Measurements from ENCODE around the gene NAALADL2.
"Not testable (repeated sequence)": the region's sequence is repeated elsewhere in the genome, so short reads cannot be mapped to it uniquely, and the experiment has no call there.

DNA sequence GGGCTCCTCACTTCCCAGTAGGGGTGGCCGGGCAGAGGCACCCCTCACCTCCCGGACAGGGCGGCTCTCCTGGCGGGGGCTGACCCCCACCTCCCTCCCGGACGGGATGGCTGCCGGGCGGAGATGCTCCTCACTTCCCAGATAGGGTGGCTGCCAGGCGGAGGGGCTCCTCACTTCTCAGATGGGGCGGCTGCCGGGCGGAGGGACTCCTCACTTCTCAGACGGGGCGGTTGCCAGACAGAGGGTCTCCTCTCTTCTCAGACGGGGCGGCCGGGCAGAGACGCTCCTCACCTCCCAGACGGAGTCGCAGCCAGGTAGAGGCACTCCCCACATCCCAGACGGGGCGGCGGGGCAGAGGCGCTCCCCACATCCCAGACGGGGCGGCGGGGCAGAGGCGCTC lies 273.6 kb downstream of the NAALADL2 start:
- TF ChIP-seq, protein P1, sequence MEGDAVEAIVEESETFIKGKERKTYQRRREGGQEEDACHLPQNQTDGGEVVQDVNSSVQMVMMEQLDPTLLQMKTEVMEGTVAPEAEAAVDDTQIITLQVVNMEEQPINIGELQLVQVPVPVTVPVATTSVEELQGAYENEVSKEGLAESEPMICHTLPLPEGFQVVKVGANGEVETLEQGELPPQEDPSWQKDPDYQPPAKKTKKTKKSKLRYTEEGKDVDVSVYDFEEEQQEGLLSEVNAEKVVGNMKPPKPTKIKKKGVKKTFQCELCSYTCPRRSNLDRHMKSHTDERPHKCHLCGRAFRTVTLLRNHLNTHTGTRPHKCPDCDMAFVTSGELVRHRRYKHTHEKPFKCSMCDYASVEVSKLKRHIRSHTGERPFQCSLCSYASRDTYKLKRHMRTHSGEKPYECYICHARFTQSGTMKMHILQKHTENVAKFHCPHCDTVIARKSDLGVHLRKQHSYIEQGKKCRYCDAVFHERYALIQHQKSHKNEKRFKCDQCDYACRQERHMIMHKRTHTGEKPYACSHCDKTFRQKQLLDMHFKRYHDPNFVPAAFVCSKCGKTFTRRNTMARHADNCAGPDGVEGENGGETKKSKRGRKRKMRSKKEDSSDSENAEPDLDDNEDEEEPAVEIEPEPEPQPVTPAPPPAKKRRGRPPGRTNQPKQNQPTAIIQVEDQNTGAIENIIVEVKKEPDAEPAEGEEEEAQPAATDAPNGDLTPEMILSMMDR (IDR thresholded peaks at IDR 0.05; ENCODE audit: poor library complexity) = not testable (repeated sequence)
- not testable (repeated sequence) for TF ChIP-seq EZH2 (IDR thresholded peaks at IDR 0.05; ENCODE audit: borderline replicate concordance); EZH2phosphoT487 (IDR thresholded peaks at IDR 0.05; ENCODE audit: low read depth, severe bottlenecking, unreplicated experiment)

All from hepatocyte (in vitro differentiated cells).